Measurements from ENCODE around the gene RCAN2.

- TF ChIP-seq POLR2AphosphoS5 (IDR thresholded peaks at IDR 0.05; ENCODE audit: low read depth, low read length) (no peak), REST (IDR thresholded peaks at IDR 0.05; ENCODE audit: insufficient read depth in 1 of 2, low read depth in 2 of 2, low read length in 2 of 2) (no peak), TAF1 (IDR thresholded peaks at IDR 0.05; ENCODE audit: borderline replicate concordance, insufficient read depth, low read length) (no peak), SIN3A (IDR thresholded peaks at IDR 0.05; ENCODE audit: borderline replicate concordance, insufficient read depth, low read length) (no peak)
These were observed 225.9 kb downstream of the RCAN2 start for GRCh38 chr6:46265373-46265772.

Data from PFSK-1 (cell line).